Glomerular visceral epithelial cell (primary cell): ENCODE measurements around the gene KIF4B.
A peak's percentile ranks its signal among the peaks of the same experiment; 100 is the strongest.
"Not testable (repeated sequence)": the region's sequence is repeated elsewhere in the genome, so short reads cannot be mapped to it uniquely, and the experiment has no call there.

Experiments
- DNase-seq: peaks from one replicate; pipeline ENCODE4 v3.0.0-alpha.2; 2016; ENCODE audit errors: extremely low spot score

KIF4B gene

GRCh38 chr5:155013526-155013925 is at the start of gene KIF4B:
Gene KIF4B (plus strand): TSS chr5:155013755. CDS start chr5:155013860, 105 bp downstream.
- no peak for DNase-seq

DNA sequence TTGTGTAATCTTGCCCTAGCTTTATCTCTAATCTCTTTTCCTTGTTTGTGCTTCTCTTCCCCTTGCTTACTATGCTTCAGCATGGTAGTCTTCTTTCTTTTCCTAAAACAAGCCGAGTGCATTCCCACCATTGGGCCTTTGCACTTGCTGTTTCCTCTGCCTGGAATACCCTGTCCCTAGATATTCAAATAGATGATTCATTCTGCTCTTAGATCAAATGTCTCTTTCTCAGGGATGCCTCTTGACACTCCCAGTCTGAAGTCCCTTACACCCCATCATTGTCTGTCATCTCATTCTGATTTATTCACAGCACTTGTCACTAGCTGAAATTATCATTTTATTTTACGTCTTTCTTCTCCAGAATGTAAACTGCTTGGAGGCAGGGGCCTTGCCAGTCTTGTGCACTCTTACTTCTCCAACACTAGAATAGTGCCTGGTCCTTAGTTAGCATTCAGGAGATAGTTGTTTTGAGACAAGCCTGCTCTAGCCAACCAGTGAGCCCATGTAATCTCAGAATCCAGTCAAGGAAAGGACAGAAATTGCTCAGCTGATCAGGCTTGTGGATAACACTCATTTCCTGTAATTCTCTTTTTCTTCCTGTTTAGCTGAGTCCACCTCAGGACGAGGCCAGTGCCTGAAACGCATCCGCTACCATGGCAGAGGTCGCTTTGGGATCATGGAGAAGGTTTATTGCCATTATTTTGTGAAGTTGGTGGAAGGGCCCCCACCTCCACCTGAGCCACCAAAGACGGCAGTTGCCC is 47.3 kb upstream of the KIF4B start:
- no peak for DNase-seq

- no peak for DNase-seq
These were observed 46.7 kb upstream of the KIF4B start for GRCh38 chr5:154966874-154967273.

DNA sequence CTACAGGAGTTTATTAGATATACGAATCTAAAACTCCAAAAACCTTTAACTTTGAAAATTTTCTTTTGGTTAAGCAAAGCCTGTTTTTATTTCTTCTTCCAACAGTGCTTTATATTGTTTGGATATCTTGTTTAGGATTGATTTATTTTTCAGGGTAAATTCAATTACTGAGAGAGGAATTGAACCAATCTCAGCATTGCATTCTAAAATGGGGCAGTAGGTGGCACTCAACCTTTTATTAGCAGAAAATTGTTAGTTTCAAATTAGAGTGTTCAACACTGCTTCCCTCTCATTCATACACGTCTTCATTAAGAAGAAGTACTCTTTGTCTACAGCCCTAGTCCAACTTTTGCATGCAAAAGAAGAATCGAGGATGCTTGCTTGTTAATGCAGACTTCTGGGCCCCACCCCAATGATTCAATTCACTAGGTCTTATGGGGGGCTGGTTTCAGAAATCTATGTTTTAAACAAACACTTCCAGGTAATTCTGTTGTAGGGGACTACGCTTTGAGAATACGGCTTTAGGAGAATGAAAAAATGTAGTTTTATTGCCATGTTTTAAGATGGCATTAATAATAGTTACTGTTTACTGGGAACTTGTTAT is 46.0 kb upstream of the KIF4B start:
- DNase-seq: no peak

DNA sequence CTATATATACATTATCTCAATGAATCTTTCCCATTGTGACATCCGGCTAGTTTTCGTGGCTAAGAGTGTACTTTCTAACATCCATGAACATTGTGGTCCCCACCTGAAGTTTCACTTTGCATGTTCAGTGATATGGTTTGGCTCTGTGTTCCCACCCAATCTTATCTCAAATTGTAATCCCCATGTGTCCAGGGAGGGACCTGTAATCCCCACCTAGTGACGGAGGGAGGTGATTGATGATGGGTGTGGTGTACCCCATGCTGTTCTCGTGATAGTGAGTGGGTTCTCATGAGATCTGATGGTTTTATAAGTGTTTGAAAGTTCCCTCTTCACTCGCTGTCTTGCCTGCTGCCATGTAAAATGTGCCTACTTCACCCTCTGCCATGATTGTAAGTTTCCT is 44.6 kb upstream of the KIF4B start:
- DNase-seq: no peak

DNA sequence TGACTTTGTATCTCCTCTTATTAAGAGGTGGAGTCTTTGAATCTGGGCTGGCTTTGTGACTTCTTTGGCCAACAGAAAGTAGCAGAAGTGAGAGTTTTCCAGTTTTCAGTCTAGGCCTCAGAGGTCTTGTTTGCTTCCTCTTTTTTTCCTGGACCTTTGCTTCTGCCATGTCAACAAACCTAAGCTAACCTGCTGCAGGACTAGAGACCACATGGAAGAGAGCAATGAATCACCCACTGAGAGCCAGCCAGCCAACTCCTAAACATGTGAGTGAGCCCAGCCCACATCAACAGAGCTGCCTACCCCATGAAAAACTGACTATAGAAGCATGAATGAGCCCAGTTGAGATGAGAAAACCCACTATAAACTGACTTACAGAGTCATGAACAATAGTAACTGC is 42.8 kb upstream of the KIF4B start:
- DNase-seq: peak; percentile 14

DNA sequence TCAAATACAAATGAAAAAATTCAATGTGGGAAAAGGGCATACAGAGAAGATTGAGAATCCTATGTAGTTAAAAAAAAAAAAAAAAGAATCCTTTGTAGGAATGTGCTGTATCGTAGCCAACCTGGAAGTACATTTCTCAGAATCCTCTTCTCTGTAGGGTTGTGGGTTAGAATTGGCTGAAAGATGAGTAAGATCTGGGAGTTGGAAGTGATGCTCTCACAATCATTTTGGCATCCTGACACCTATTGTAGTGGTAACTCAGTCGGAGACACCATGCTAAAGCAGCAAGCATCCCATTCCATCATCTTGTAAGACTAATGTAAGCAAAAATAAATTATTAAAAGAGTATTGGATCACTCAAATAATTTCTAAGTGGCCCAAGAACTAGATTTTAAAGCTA is 42.1 kb upstream of the KIF4B start:
- no peak for DNase-seq

DNA sequence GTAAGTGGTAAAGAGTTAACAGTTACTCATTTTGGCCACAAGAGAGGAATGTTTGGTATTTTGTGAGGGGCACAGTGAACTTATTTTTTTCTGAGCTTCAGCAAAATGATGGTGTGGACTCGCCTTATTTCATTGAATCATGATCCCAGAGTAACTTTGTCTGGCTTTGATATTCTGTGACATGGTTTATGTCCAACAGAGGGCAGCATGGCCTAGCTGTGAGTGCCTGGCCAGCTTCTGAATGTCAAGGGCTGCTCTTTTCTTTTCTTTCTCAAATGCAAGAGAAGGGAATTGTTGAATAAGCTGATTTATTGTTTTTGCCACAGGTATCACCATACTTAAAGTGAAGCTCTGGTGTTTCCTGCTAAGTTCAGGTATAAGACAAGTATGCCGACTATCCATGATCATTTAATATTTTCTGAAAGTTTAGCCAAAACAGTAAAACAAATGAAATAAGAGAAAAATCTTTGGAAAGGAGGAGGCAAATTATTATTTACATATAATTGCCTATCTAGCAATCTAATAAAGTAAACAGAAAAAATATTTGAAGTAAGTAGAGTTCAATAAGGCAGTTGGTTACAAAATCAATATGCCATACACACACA is 41.0 kb upstream of the KIF4B start:
- peak; percentile 45 for DNase-seq

DNA sequence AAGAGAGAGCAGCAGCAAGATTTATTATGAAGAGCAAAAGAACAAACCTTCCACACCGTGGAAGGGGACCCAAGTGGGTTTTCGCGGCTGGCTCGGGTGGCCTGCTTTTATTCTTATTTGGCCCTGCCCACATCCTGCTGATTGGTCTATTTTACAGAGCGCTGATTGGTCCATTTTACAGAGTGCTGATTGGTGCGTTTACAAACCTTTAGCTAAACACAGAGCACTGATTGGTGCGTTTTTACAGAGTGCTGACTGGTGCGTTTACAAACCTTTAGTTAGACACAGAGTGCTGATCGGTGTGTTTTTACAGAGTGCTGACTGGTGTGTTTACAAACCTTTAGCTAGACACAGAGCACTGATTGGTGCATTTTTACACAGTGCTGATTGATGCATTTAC is 37.5 kb upstream of the KIF4B start:
- not testable (repeated sequence) for DNase-seq

- no peak for DNase-seq
These were observed 36.1 kb upstream of the KIF4B start for GRCh38 chr5:154977409-154977808.

DNA sequence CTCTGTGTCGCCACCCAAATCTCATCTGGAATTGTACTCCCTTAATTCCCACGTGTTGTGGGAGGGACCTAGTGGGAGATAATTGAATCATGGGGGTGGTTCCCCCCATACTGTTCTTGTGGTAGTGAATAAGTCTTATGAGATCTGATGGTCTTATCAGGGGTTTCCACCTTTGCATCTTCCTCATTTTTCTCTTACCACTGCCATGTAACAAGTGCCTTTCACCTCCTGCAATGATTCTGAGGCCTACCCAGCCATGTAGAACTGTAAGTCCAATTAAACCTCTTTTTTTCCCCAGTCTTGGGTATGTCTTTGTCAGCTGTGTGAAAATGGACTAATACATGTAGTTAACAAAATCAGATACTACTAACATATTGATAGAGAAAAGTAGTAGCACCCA is 35.3 kb upstream of the KIF4B start:
- not testable (repeated sequence) for DNase-seq

GRCh38 chr5:154984946-154985516 is 28.5 kb upstream of the KIF4B start:
- DNase-seq: no peak

DNA sequence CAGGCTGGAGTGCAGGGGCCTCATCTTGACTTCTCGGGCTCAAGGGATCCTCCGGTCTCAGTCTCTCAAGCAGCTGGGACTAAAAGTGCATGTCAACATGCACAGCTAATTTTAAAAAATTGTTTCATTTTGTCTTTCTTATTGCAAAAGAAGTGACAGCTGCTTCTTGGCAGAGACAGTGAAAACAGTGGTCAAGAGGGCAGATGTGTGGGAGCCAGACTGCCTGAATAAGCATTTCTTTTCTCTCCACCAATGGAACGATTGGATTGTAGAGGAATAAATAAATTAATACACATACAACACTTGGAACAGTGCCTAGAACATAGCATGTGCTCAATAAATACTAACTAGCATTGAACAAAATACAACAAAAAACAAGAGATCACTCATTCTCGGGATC is 27.4 kb upstream of the KIF4B start:
- no peak for DNase-seq

- no peak for DNase-seq
These were observed 23.9 kb upstream of the KIF4B start for GRCh38 chr5:154989626-154990025.

GRCh38 chr5:154993461-154993860 is 20.1 kb upstream of the KIF4B start:
- no peak for DNase-seq

DNA sequence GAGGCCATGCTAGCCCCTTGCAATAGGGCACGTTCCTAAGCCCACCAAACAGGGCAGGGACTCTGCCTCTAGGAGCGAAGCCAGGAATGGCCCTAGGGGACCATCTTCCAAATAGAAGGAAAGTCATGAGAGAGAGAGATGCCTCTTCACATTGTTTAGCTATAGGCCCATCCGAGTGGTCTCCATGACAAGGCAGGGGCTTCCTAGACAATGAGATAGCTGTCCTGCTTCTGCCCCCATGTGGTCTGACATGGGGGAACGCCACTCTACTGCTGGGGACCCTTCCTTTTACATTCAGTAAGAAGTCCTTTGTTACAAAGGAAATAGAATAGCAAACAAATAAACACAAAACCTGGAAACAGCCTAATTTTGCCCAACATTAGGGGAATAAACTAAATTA is 17.9 kb upstream of the KIF4B start:
- DNase-seq: no peak

GRCh38 chr5:154997746-154998145 is 15.8 kb upstream of the KIF4B start:
- no peak for DNase-seq

DNA sequence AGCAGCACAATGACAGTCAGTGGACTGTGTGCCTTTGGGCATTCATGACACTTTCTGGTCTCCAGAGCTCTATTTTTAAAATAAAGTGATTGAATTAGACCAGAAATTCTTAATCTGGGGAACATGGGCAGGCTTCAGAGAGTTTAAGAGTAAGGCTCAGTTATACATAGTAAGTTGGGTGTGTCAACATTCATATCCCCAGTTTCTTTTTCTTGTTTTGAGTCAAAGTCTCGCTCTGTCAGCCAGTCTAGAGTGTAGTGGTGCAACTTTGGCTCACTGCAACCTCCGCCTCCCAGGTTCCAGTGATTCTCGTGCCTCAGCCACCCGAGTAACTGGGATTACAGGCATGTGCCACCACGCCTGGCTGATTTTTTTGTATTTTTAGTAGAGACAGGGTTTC is 13.7 kb upstream of the KIF4B start:
- no peak for DNase-seq

DNA sequence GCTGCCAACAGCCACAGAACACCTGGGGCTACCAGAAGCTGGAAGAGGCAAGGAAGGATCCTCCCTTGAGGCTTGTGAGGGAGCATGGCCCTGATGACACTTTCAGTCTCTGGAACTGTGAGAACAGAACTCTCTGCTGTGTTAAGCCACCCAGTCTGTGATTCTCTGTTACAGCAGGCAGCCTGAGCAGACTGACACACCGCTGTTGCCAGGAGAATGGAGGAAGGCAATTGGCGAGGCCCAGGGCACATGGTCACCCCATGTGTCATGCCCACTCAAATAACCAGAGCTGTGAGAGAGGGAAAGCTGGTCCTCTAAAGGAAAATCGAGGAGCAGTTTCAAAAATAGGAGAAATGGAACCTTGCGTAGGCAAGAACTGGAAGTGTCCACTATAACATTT is 12.0 kb upstream of the KIF4B start:
- no peak for DNase-seq

- peak; percentile 11 for DNase-seq
These were observed 10.8 kb upstream of the KIF4B start for GRCh38 chr5:155002722-155003121.

DNA sequence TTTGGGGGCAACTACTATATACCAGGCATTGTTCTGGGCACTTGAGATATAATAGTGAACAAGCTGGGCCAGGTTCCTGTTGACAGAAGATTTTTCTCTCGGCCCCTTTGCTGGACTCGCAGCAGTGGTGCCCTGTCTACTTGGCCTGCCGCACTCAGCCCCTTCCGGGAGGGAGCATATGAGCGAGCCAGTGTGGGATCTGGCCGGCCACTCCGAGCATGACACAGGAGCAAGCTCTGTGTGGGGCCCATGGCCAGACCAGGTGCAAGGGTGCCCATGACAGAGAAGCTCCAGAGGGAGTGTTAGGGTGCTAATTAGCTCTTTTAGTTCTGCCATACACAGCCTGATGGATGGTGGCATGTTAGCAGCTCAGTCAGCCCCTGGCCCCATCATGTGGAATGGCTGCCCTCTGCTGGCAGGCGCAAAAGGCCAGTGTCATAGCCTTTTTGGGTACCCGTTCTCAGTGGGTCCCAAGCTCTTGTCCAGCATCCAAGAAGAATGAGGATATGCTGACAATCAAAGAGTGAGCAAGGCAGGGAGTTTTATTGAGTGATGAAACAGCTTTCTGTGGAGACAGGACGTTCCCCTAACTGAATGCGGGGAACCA is 9.3 kb upstream of the KIF4B start:
- DNase-seq: peak; percentile 31

DNA sequence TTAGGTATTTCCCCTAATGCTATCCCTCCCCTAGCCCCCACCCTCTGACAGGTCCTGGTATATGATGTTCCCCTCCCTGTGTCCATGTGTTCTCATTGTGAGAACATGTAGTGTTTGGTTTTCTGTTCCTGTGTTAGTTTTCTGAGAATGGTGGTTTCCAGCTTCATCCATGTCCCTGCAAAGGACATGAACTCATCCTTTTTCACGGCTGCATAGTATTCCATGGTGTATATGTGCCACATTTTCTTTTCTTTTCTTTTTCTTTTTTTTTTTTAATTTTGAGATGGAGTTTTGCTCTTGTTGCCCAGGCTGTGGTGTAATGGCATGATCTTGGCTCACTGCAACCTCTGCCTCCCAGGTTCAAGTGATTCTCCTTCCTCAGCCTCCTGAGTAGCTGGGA is 7.3 kb upstream of the KIF4B start:
- DNase-seq: not testable (repeated sequence)
